ENCODE data around the gene ATP6V0B. TPM values are rescaled to one million over a fixed set of nuclear protein-coding genes. Genes with fewer than 3 reads are reported as not detected.

ATP6V0B gene
- polyA plus RNA-seq, 2 of the 4 experiments (the other 2 are of a cell fraction): 97.0 to 101 TPM

DNA sequence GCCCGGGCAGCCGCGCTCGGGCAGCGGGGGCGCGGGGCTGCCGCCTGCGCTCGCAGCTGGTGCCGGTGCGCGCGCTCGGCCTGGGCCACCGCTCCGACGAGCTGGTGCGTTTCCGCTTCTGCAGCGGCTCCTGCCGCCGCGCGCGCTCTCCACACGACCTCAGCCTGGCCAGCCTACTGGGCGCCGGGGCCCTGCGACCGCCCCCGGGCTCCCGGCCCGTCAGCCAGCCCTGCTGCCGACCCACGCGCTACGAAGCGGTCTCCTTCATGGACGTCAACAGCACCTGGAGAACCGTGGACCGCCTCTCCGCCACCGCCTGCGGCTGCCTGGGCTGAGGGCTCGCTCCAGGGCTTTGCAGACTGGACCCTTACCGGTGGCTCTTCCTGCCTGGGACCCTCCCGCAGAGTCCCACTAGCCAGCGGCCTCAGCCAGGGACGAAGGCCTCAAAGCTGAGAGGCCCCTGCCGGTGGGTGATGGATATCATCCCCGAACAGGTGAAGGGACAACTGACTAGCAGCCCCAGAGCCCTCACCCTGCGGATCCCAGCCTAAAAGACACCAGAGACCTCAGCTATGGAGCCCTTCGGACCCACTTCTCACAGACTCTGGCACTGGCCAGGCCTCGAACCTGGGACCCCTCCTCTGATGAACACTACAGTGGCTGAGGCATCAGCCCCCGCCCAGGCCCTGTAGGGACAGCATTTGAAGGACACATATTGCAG, 38.2 kb upstream of the ATP6V0B start:
- TF ChIP-seq RAD21 (conservative IDR thresholded peaks at IDR 0.05 in 1 of 2, IDR thresholded peaks at IDR 0.05 in 1 of 2): no peak
- TF ChIP-seq RNF2 (IDR thresholded peaks at IDR 0.05; ENCODE audit: borderline replicate concordance, low read depth): no peak
- Histone ChIP-seq H3K4me2 (peak overlapping the region; percentile 55), H3K4me3 (no peak overlapping the region), H3K27ac (peak overlapping the region; percentile 64 to 83; a peak in 5 of 6 replicates), H3K9me3 (no peaks in the 10 kb centered on the region), H3K4me1 (peaks cover 40% of the 10 kb centered on the region)
- CTCF ChIA-PET: interaction anchor here (1.8 to 16.9 kb wide), 4 partner anchors 9 to 172 kb away, joined by 5 to 243 read pairs (median 18); partner anchors contain the start of gene IPO13
- no peak for ATAC-seq
- FAIRE-seq: no peak
- DNase-seq (ENCODE audit: low read depth in 1 of 2, low spot score in 1 of 2): no peak
- WGBS (ENCODE audit: missing lambda C conversion rate): 96% methylated on average over 30 of the region's 56 CpGs
- POLR2A ChIA-PET: no interaction called here

DNA sequence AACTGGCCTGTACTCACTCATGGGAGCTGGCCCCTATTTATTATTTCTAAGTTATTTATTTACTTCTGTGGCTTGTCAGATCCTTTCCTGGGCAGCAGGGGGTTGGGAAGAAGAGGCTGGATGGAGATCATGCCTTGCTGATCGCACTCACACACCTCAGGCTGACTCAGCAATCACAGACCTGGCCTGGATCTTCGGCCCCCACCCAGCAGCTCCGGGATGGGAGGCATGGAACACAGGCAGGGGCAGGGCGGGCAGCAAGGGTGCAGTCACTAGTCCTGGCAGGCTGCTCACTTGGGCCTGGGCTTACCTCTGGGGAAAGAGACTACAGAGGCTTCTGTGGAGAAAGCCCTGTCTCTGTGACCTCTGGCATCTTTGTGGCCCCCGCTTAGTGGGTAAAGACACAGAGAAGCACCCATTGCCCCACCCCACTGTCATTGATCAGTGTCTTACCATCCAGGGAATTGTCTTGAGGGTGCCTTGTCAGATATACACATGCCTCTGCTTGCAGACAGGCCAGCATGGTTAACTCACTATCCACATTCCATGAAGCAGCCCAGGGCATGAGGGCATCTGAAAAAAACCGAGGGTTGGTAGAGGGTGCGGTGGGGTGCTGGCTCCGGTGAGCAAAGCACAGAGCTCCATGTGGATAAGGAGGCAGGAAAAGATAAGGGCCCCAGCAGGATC, 37.4 kb upstream of the ATP6V0B start:
- no peak for FAIRE-seq
- Histone ChIP-seq H3K4me3 (no peak overlapping the region), H3K9me3 (no peaks in the 10 kb centered on the region), H3K4me2 (peak overlapping the region; percentile 55), H3K4me1 (peaks cover 39% of the 10 kb centered on the region), H3K27ac (peak overlapping the region; percentile 64 to 83)
- 40% methylated on average over 7 of the region's 8 CpGs for WGBS (ENCODE audit: missing lambda C conversion rate)
- peak in 1 of 2 experiments; percentile 27 for DNase-seq (ENCODE audit: low read depth in 1 of 2, low spot score in 1 of 2)
- ChIA-PET POLR2A (no interaction called here), CTCF (interaction anchor here (1.8 to 16.9 kb wide), 3 partner anchors 8 to 172 kb away, joined by 5 to 243 read pairs (median 6); no protein-coding TSS in a partner anchor)
- ATAC-seq: no peak
- no peak for TF ChIP-seq HOXB13 (CRISPR knock-in tag; IDR thresholded peaks at IDR 0.05; ENCODE audit: low read depth)
- peak; percentile 60 for TF ChIP-seq MAFK (IDR thresholded peaks at IDR 0.05; ENCODE audit: partially characterized antibody)

DNA sequence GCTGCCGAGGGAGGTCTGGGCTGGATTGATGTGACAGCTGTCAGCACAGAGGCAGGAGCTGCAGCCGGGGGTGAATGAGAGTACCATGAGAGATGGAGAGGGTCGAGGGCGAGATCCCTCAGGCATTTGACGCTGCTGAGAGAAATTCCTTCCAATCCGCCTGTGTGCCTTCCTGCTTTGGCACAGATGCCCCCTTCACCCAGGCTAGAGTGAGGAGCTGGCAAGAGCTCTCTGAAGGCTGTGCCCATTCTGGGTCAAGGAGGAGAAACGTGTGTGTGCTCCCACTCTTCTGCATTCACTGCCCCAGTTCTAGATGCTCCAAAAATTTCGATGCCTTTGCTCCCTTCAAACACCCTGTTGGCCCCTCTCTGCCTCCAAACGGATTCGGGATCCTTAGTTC, 36.4 kb upstream of the ATP6V0B start:
- no peak for DNase-seq (ENCODE audit: low read depth in 1 of 2, low spot score in 1 of 2)
- ATAC-seq: no peak
- H3K27ac ChIP-seq: no peak overlapping the region; a peak in 1 of 6 replicates
- no peak overlapping the region for H3K4me3 ChIP-seq
- TF ChIP-seq RFX5 (IDR thresholded peaks at IDR 0.05): no peak
- TF ChIP-seq, protein P1, sequence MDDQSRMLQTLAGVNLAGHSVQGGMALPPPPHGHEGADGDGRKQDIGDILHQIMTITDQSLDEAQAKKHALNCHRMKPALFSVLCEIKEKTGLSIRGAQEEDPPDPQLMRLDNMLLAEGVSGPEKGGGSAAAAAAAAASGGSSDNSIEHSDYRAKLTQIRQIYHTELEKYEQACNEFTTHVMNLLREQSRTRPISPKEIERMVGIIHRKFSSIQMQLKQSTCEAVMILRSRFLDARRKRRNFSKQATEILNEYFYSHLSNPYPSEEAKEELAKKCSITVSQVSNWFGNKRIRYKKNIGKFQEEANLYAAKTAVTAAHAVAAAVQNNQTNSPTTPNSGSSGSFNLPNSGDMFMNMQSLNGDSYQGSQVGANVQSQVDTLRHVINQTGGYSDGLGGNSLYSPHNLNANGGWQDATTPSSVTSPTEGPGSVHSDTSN (IDR thresholded peaks at IDR 0.05): no peak
- TF ChIP-seq, protein P2, sequence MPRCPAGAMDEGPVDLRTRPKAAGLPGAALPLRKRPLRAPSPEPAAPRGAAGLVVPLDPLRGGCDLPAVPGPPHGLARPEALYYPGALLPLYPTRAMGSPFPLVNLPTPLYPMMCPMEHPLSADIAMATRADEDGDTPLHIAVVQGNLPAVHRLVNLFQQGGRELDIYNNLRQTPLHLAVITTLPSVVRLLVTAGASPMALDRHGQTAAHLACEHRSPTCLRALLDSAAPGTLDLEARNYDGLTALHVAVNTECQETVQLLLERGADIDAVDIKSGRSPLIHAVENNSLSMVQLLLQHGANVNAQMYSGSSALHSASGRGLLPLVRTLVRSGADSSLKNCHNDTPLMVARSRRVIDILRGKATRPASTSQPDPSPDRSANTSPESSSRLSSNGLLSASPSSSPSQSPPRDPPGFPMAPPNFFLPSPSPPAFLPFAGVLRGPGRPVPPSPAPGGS (IDR thresholded peaks at IDR 0.05): no peak
- no peak for TF ChIP-seq ZC3H11A (IDR thresholded peaks at IDR 0.05)
- no peak for TF ChIP-seq TFCP2L1 (CRISPR knock-in tag; IDR thresholded peaks at IDR 0.05)
- no peak for TF ChIP-seq NPAS2 (CRISPR knock-in tag; IDR thresholded peaks at IDR 0.05; ENCODE audit: borderline replicate concordance)
- no peak for TF ChIP-seq FOXS1 (CRISPR knock-in tag; IDR thresholded peaks at IDR 0.05)
- no peak for TF ChIP-seq ZNF302 (CRISPR knock-in tag; IDR thresholded peaks at IDR 0.05)
- no peak for TF ChIP-seq KDM5A (IDR thresholded peaks at IDR 0.05)
- TF ChIP-seq, protein P3, sequence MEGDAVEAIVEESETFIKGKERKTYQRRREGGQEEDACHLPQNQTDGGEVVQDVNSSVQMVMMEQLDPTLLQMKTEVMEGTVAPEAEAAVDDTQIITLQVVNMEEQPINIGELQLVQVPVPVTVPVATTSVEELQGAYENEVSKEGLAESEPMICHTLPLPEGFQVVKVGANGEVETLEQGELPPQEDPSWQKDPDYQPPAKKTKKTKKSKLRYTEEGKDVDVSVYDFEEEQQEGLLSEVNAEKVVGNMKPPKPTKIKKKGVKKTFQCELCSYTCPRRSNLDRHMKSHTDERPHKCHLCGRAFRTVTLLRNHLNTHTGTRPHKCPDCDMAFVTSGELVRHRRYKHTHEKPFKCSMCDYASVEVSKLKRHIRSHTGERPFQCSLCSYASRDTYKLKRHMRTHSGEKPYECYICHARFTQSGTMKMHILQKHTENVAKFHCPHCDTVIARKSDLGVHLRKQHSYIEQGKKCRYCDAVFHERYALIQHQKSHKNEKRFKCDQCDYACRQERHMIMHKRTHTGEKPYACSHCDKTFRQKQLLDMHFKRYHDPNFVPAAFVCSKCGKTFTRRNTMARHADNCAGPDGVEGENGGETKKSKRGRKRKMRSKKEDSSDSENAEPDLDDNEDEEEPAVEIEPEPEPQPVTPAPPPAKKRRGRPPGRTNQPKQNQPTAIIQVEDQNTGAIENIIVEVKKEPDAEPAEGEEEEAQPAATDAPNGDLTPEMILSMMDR (IDR thresholded peaks at IDR 0.05): no peak
- TF ChIP-seq CHD4 (IDR thresholded peaks at IDR 0.05; ENCODE audit: borderline replicate concordance): no peak
- no peak for TF ChIP-seq NFE2L2 (conservative IDR thresholded peaks at IDR 0.05; ENCODE audit: low read length)
- TF ChIP-seq RNF2 (IDR thresholded peaks at IDR 0.05; ENCODE audit: borderline replicate concordance, low read depth): no peak
- TF ChIP-seq TP53 (CRISPR knock-in tag; IDR thresholded peaks at IDR 0.05): no peak
- TF ChIP-seq, protein P4, sequence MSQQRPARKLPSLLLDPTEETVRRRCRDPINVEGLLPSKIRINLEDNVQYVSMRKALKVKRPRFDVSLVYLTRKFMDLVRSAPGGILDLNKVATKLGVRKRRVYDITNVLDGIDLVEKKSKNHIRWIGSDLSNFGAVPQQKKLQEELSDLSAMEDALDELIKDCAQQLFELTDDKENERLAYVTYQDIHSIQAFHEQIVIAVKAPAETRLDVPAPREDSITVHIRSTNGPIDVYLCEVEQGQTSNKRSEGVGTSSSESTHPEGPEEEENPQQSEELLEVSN (IDR thresholded peaks at IDR 0.05; ENCODE audit: borderline replicate concordance, low read depth): no peak
- H3K4me1 ChIP-seq: peaks cover 29% of the 10 kb centered on the region
- FAIRE-seq: no peak
- ChIA-PET CTCF (interaction anchor here (1.8 to 16.9 kb wide), 3 partner anchors 7 to 173 kb away, joined by 5 to 243 read pairs (median 6); no protein-coding TSS in a partner anchor), POLR2A (no interaction called here)
- H3K9me3 ChIP-seq: no peaks in the 10 kb centered on the region
- no peak overlapping the region for H3K4me2 ChIP-seq
- 93% methylated on average over 10 of the region's 10 CpGs for WGBS (ENCODE audit: missing lambda C conversion rate)

Data from A549 (cell line).